Pancreas (tissue), 10 donors: ENCODE results near the gene BCL7A. TPM values are rescaled to one million over a fixed set of nuclear protein-coding genes. Genes with fewer than 3 reads are reported as not detected.

Experiments used
- ATAC-seq, 4 donors: fragments of 200-7000 bp; cut with Tn5 transposase; one replicate each; pipeline versions ENCODE4 v1.8.0 to v1.9.1; 2020; ENCODE audit warnings: mild to moderate bottlenecking in 4 of 4, moderate library complexity in 4 of 4
- DNase-seq, 6 donors: peaks; one replicate each; pipeline ENCODE4 v3.0.0-alpha.2; 2020
- FAIRE-seq: peaks from 2 replicates; lab custom pipeline; 2012; peaks lifted over from hg19 to GRCh38; lab: Jason Lieb, UNC
- H3K27ac ChIP-seq, 4 donors: fragments of 200-600 bp; sonication (generic); 1 replicate in 3 of 4; 2 replicates in 1 of 4; pipeline versions ENCODE4 v1.5.0 to v1.8.0; 2020
- H3K27me3 ChIP-seq, 4 donors: fragments of 200-600 bp; one replicate each; pipeline ENCODE4 v1.8.0; 2021
- H3K36me3 ChIP-seq, 3 donors: fragments of 200-600 bp; sonication (generic) in 1 of 3; one replicate each; pipeline versions ENCODE4 v1.5.0 to v1.8.0; 2020 to 2021
- H3K4me1 ChIP-seq, 3 donors: fragments of 200-600 bp; one replicate each; pipeline ENCODE4 v1.8.0; 2021
- H3K4me3 ChIP-seq, 4 donors: fragments of 200-600 bp; sonication (generic) in 2 of 4; one replicate each; pipeline versions ENCODE4 v1.5.0 to v1.8.0; 2020 to 2021
- H3K9me3 ChIP-seq, 4 donors: fragments of 200-600 bp; one replicate each; pipeline ENCODE4 v1.8.0; 2021
- WGBS, 2 donors: extraction: QIAGEN DNeasy Blood & Tissue Kit; methylation state at CpG; one replicate each; pipeline ENCODE4 v1.1.7; 2013; 5-methylcytosine and 5-hydroxymethylcytosine counted together
- intact Hi-C, 3 donors: fragments of 100-400 bp; cut with DNase I; formaldehyde crosslinking; loops; one replicate each; pipeline versions ENCODE4 v1.11.1 to v1.14.2; 2022
- polyA plus RNA-seq, 2 donors: library from polyadenylated mRNA; stranded (reverse); fragments of 200-250 nt; gene quantifications; one replicate each; pipeline ENCODE4 v1.2.3, GENCODE V29; 2013
- total RNA-seq, 6 donors: library from RNA; stranded (reverse); fragmentation: NEBNext Ultra II Directional in 4 of 6; extraction: Animal tissue kit (Norgen Biotek cat#: 25700) in 4 of 6; gene quantifications; one replicate each; pipeline versions ENCODE4 v1.2.1 to v1.2.4, GENCODE V29; 2021 to 2023
- TF ChIP-seq, protein P1 (sequence below), 4 donors: fragments of 200-600 bp; sonication (generic) in 3 of 4; IDR thresholded peaks; one replicate each; pipeline versions ENCODE4 v1.5.0 to v1.8.0; 2021; ENCODE audit warnings: antibody characterized with exemption in 4 of 4
- donor health status: healthy with polysubstance abuse.
- donor health status: DM: no; HTN: no; CAD: no; lungs with moderate emphysema.
- donor health status: DM: no; HTN: no; CAD: no.
- donor health status: control.
- donor health status: control.
- donor health status: Bipolar disorder and iron deficiency.
- donor health status: DM: yes; HTN: yes; CAD: no.
- donor health status: DM: no; HTN: no; CAD: no.
- donor health status: DM: no; HTN: no; CAD: no.
- donor health status: DM: yes; HTN: yes; CAD: no.

BCL7A gene
- total and polyA plus RNA-seq, 8 donors = 6.9 to 13.4 (median 9.0) TPM

DNA sequence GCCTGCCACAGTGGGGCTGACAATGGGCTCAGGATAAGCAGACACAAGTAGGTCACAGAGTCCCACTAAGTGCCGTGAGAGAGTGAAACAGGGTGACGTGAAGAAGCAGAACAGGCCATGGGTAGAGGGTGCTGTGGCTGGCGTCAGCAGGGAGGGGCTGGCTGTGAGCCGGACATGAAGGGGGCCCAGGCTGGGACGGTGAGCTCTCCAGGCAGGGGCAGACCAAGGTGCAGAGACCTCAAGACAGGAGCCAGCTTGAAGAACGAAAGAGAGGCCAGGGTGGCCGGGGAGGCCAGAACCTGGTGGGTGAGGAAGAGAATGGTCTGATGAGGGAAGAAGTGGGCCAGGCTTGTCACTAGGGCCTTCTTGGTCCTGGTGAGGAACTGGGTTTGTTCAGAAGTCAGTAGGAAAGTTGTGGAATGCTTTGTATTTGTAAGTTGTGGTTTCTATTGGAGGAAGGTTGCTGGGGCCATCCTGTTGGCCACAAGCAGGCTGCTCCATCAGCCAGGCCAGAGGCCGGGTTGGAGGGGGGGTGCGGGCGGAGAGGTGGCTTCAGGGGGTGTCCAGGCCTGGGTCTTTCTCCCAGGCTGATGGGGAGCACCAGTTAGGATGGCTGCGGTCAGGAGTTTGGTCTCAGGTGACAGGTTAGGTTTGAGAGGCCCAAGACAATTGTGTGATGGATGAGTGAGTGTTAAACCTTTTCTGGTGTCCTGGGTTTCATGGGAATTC lies 35.5 kb downstream of the BCL7A start:
- TF ChIP-seq, protein P1, sequence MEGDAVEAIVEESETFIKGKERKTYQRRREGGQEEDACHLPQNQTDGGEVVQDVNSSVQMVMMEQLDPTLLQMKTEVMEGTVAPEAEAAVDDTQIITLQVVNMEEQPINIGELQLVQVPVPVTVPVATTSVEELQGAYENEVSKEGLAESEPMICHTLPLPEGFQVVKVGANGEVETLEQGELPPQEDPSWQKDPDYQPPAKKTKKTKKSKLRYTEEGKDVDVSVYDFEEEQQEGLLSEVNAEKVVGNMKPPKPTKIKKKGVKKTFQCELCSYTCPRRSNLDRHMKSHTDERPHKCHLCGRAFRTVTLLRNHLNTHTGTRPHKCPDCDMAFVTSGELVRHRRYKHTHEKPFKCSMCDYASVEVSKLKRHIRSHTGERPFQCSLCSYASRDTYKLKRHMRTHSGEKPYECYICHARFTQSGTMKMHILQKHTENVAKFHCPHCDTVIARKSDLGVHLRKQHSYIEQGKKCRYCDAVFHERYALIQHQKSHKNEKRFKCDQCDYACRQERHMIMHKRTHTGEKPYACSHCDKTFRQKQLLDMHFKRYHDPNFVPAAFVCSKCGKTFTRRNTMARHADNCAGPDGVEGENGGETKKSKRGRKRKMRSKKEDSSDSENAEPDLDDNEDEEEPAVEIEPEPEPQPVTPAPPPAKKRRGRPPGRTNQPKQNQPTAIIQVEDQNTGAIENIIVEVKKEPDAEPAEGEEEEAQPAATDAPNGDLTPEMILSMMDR (IDR thresholded peaks at IDR 0.05) = no peak
- Histone ChIP-seq H3K27ac (no peak overlapping the region), H3K36me3 (peaks cover 0 to 24% (median 6%) of the 10 kb centered on the region in 3 donors), H3K9me3 (no peaks in the 10 kb centered on the region), H3K4me1 (peaks cover 3 to 13% (median 5%) of the 10 kb centered on the region in 3 donors), H3K4me3 (no peak overlapping the region), H3K27me3 (no peaks in the 10 kb centered on the region)
- WGBS, 2 donors = 94 to 96% methylated on average over 11 of the region's 11 CpGs
- no peak for DNase-seq
- no peak for ATAC-seq
- no peak for FAIRE-seq
- intact Hi-C loops = loop anchor here in 2 of 3 donors (2.0 to 10.0 kb wide), 4 partner anchors 65 to 145 kb away; partner anchors contain the start of genes B3GNT4 (in 1 of the 2) and LRRC43 (in 1 of the 2)

DNA sequence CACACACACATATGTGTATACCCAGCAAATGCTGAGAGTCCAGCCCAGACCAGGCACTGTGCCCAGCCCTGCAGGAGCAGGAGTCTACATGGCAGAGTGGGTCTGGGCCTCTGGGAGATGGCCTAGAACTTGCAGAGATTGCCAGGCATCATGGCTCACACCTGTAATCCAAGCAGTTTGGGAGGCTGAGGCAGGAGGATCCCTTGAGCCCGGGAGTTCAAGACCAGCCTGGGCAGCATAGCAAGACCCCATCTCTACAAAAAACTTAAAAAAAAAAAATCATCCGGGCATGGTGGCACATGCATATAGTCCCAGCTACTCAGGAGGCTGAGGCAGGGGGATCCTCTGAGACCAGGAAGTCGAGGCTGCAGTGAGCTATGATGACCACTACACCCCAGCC lies 36.1 kb downstream of the BCL7A start:
- intact Hi-C loops = loop anchor here in 2 of 3 donors (2.0 to 10.0 kb wide), 4 partner anchors 65 to 145 kb away; partner anchors contain the start of genes B3GNT4 (in 1 of the 2) and LRRC43 (in 1 of the 2)
- no peak for ATAC-seq
- peaks cover 8 to 17% (median 10%) of the 10 kb centered on the region in 3 donors for H3K4me1 ChIP-seq
- 92 to 98% methylated on average over 3 of the region's 3 CpGs for WGBS, 2 donors
- no peaks in the 10 kb centered on the region for H3K27me3 ChIP-seq
- TF ChIP-seq, protein P1 (IDR thresholded peaks at IDR 0.05) = no peak
- FAIRE-seq = no peak
- DNase-seq = no peak
- peaks cover 0 to 24% (median 6%) of the 10 kb centered on the region in 3 donors for H3K36me3 ChIP-seq
- no peaks in the 10 kb centered on the region for H3K9me3 ChIP-seq
- H3K27ac ChIP-seq = no peak overlapping the region
- no peak overlapping the region for H3K4me3 ChIP-seq

DNA sequence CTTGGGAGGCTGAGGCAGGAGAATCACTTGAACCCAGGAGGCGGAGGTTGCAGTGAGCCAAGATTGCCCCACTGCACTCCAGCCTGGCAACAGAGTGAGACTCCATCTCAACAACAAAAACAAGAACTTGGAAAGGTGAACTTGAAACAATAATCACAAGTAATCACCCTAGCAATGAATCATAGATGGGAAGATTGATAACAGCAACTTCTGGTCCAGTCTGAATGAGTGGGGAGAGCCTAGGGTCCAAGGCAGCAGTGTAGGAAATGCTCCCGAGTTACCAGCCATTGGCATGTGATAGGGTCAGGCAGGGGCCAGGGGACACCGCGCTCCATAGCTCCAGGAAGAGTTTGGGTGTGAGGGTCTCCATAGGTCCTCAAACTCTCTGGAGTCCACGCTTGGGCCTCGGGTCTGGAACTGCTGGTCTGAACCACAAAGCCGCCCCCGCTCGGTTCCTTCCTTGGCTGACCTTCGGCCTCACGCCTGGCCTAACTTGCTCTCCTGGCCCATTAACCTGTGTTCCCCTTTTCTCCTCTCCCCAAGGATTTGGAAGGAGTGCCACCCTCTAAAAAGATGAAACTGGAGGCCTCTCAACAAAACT lies 37.0 kb downstream of the BCL7A start:
- no peak for FAIRE-seq
- H3K4me1 ChIP-seq = peaks cover 16 to 25% (median 19%) of the 10 kb centered on the region in 3 donors

DNA sequence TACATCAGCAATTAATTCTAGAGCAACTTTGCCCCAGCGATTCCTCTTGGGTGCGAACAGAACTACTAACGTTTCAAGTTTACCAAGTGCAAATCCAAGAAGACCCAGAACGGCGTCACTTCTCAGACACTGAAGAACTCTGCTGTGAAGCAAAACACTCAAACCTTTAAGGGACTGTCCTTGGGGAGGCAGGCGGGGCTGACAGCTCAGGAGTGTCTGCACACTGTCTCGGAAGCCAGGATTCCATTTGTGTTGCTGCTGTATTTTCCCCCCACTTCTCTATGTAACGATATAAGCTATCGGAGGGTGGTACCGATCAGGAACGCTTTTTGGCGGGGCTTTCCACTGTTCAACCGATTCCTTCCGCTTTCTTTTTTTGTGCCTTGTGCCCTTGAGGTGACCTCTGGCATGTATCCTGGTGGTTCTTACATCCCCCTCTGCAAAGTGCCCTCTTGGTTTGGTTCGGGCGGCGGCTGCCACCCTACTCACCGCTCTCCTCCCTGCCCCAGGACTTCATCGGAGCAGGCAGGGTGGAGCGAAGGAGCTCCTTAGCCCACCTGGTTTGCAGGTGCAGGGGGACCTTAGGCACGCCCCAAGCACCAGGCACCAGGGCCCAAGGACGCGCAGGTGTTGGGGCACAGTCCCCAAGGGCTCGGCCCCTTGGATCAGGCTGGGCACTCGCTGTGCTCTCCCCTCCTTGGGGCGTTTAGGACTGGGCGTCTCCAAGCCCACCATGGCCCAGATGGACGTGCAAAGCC lies 37.7 kb downstream of the BCL7A start:
- no peak for ATAC-seq
- TF ChIP-seq, protein P1 (IDR thresholded peaks at IDR 0.05) = no peak
- no peaks in the 10 kb centered on the region for H3K27me3 ChIP-seq
- H3K27ac ChIP-seq = no peak overlapping the region
- no peak overlapping the region for H3K4me3 ChIP-seq
- peaks cover 16 to 25% (median 22%) of the 10 kb centered on the region in 3 donors for H3K4me1 ChIP-seq
- no peak for DNase-seq
- H3K36me3 ChIP-seq = peaks cover 0 to 24% (median 6%) of the 10 kb centered on the region in 3 donors
- no peak for FAIRE-seq
- 92 to 94% methylated on average over 28 of the region's 28 CpGs for WGBS, 2 donors
- intact Hi-C loops = loop anchor here in 2 of 3 donors (5.0 to 10.0 kb wide), 3 partner anchors 63 to 143 kb away; partner anchors contain the start of genes B3GNT4 (in 1 of the 2) and LRRC43 (in 1 of the 2)
- no peaks in the 10 kb centered on the region for H3K9me3 ChIP-seq

More for the DNA sequence above, 37.0 kb downstream of the BCL7A start:
- intact Hi-C loops = loop anchor here in 2 of 3 donors (5.0 to 10.0 kb wide), 3 partner anchors 64 to 144 kb away; partner anchors contain the start of genes B3GNT4 (in 1 of the 2) and LRRC43 (in 1 of the 2)
- no peaks in the 10 kb centered on the region for H3K27me3 ChIP-seq
- H3K4me3 ChIP-seq = no peak overlapping the region
- no peak for ATAC-seq
- DNase-seq = no peak
- TF ChIP-seq, protein P1 (IDR thresholded peaks at IDR 0.05) = no peak
- peaks cover 0 to 24% (median 6%) of the 10 kb centered on the region in 3 donors for H3K36me3 ChIP-seq
- WGBS, 2 donors = 93 to 97% methylated on average over 11 of the region's 11 CpGs
- H3K27ac ChIP-seq = no peak overlapping the region
- no peaks in the 10 kb centered on the region for H3K9me3 ChIP-seq
